NB4 (cell line): ENCODE data around the gene CFAP20.
"Not testable (repeated sequence)": the region's sequence is repeated elsewhere in the genome, so short reads cannot be mapped to it uniquely, and the experiment has no call there.

Experiments used
- DNase-seq: peaks from one replicate; pipeline ENCODE4 v3.0.0; 2010; ENCODE audit warnings: low read depth
- H3K4me3 ChIP-seq: one replicate; pipeline ENCODE4 v1.5.1; 2011; ENCODE audit warnings: mild to moderate bottlenecking, low read depth, low read length, moderate library complexity
- MYC ChIP-seq: IDR thresholded peaks from 2 replicates; pipeline ENCODE4 v1.6.1; 2011; ENCODE audit warnings: low read depth, low read length
- POLR2A ChIP-seq: IDR thresholded peaks from 2 replicates; pipeline ENCODE4 v1.6.1; 2011; ENCODE audit warnings: mild to moderate bottlenecking; ENCODE audit not compliant: insufficient read length; ENCODE audit errors: extremely low read depth
- TF ChIP-seq, protein P1 (sequence below): IDR thresholded peaks from one replicate; pipeline ENCODE4 v1.5.1; 2012; ENCODE audit warnings: low read depth, low read length
- TF ChIP-seq, protein P2 (sequence below): IDR thresholded peaks from 2 replicates; pipeline ENCODE4 v1.6.1; 2011; ENCODE audit warnings: low read depth, low read length

Gene CFAP20

DNA sequence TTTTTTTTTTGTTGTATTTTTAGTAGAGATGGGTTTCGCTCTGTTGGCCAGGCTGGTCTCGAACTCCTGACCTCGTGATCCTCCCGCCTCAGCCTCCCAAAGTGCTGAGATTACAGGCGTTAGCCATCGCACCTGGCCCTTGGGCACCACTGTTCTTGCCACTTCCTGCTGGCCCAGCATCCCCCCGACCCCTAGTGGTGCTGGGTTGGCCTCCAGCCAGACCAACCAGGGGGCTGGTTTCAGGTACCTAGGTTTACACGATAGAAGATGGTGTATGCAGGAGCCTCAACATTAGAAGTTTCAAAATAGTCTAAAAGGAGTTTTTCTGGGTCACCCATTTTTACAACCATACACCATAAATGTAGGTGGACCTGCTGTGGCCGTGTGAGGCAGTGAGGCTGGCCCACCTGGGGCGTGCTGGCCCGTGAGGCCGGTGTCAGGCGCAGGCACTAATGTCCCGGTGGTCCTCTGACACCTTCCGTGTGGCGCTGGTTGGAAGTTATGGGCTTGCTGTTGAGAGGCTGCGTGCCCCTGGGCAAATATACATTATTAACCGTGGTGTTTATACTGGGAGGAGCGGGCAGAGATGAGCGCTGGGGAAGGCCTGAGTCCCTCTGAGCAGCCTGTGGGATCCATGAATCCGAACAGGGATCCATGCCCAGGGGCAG lies 43.5 kb downstream of the CFAP20 start:
- DNase-seq = no peak
- no peak for TF ChIP-seq MYC
- TF ChIP-seq, protein P1, sequence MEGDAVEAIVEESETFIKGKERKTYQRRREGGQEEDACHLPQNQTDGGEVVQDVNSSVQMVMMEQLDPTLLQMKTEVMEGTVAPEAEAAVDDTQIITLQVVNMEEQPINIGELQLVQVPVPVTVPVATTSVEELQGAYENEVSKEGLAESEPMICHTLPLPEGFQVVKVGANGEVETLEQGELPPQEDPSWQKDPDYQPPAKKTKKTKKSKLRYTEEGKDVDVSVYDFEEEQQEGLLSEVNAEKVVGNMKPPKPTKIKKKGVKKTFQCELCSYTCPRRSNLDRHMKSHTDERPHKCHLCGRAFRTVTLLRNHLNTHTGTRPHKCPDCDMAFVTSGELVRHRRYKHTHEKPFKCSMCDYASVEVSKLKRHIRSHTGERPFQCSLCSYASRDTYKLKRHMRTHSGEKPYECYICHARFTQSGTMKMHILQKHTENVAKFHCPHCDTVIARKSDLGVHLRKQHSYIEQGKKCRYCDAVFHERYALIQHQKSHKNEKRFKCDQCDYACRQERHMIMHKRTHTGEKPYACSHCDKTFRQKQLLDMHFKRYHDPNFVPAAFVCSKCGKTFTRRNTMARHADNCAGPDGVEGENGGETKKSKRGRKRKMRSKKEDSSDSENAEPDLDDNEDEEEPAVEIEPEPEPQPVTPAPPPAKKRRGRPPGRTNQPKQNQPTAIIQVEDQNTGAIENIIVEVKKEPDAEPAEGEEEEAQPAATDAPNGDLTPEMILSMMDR = no peak
- no peak overlapping the region for H3K4me3 ChIP-seq

DNA sequence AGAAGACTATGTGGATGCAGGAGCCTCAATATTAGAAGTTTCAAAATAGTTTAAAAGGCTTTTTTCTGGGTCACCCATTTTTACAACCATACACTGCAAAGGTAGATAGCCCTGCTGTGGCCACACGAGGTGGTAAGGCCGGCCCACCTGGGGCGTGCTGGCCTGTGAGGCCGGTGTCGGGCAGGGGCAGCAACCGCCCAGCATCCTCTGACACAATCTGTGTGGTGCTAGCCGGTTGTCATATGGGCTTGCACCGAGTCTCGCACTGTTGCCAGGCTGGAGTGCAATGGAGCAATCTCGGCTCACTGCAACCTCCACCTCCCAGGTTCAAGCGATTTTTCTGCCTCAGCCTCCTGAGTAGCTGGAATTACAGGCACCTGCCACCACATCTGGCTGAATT lies 44.0 kb downstream of the CFAP20 start:
- H3K4me3 ChIP-seq = no peak overlapping the region
- no peak for DNase-seq
- TF ChIP-seq MYC = no peak
- TF ChIP-seq, protein P1 = no peak
- TF ChIP-seq, protein P2, sequence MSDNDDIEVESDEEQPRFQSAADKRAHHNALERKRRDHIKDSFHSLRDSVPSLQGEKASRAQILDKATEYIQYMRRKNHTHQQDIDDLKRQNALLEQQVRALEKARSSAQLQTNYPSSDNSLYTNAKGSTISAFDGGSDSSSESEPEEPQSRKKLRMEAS = no peak

DNA sequence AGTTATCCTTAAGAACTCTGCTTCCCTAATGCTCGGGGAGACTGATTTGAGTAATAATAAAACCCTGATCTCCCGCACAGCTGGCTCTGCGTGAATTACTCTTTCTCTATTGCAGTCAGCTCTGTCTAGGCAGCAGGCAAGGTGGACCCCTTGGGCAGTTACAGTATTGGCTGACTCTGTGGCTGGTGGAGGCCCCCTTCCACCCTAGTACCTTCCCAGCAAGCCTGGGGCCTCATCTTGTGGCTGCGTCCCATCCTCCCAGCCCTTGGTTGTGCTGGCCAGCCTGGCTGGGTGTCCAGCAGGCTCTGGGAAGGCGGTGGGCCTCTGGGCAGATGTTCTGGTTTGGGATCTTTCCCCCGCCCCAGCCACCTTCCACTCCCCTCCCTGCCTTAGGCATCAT lies 44.5 kb downstream of the CFAP20 start:
- H3K4me3 ChIP-seq = no peak overlapping the region
- TF ChIP-seq, protein P2 = no peak
- TF ChIP-seq MYC = no peak
- TF ChIP-seq POLR2A = no peak
- TF ChIP-seq, protein P1 = no peak
- DNase-seq = no peak

DNA sequence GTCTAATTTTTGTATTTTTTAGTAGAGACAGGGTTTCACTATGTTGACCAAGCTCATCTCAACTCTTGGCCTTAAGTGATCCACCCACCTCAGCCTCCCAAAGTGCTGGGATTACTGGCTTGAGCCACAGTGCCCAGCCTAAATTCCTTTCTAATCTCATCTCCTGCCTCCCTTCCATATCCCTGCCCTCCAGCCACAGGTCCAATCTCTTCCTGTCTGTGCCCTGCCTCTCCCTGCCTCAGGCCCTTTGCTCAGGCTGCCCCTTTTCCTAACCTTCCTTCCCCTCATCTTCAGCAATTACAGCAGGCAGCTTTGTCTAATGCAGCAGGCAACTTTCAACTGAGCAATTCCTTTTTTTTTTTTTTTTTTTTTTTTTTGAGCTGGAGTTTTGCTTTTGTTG lies 46.8 kb downstream of the CFAP20 start:
- TF ChIP-seq, protein P1 = no peak
- TF ChIP-seq, protein P2 = no peak
- TF ChIP-seq MYC = no peak
- no peak for TF ChIP-seq POLR2A
- DNase-seq = no peak
- H3K4me3 ChIP-seq = no peak overlapping the region

DNA sequence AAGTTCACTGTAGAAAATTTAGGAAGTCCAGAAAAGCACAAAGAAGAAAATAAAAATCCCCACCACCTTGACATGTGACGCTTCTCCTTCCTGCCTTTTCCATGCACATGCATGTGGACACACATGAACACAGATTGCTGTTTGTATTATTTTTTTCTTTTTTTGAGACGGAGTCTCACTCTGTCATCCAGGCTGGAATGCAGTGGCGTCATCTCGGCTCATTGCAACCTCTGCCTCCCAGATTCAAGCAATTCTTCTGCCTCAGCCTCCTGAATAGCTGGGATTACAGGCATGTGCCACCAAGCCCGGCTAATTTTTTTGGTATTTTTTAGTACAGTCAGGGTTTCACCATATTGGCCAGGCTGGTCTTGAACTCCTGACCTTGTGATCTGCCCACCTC lies 48.5 kb downstream of the CFAP20 start:
- H3K4me3 ChIP-seq, DNase-seq: not testable (repeated sequence)

DNA sequence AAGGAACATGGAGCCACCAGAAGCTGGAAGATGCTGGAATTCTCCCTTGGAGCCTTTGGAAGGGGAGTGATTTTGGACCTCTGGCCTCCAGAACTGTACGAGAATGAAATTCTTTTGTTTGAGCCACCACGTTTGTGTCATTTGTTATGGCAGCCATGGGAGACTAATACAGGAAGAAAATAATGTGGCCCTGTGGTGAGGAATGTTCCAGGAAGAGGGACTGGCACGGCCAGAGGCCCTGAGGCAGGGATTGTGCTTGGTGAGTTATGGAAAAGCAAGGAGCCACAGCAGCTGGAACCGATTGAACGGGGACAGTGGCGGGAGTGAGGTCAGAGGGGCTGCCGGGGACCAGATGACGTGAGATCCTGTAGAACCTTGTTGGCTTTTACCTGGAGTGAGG lies 51.4 kb downstream of the CFAP20 start:
- DNase-seq = no peak
- H3K4me3 ChIP-seq = no peak overlapping the region
- TF ChIP-seq, protein P2 = no peak

DNA sequence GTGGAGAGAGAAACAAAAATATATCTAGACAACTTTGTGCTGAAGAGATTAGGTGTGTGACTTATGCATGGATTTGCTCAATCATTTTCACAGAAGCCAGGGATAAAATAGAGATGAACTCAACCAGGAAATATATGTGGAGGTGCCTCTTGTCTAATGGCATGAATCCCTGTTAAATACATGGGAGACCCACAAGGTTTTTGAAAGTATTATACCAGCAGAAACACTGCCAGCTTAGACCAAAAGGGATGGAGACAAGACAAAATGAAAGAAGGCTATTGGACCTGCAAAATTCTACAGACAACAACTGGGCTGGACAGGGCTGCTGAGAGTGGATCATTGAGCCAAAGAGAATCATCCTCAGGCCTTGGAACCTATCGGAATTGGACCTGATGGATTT lies 52.7 kb downstream of the CFAP20 start:
- TF ChIP-seq MYC = no peak
- TF ChIP-seq, protein P1 = no peak
- TF ChIP-seq, protein P2 = no peak
- TF ChIP-seq POLR2A = no peak
- no peak for DNase-seq
- H3K4me3 ChIP-seq = no peak overlapping the region
